ENCODE data around the gene CACNG7.

Gene CACNG7

GRCh38 chr19:53960187-53960586, 51.1 kb downstream of the CACNG7 start:
- Histone ChIP-seq H2AK5ac (ENCODE audit: low read length, severe bottlenecking) (no peak overlapping the region), H3K14ac (ENCODE audit: low read length in 2 of 2) (peak overlapping the region in 1 of 2 experiments; percentile 15), H3K4me3 (ENCODE audit: insufficient read depth in 1 of 2, low read depth in 1 of 2, low read length in 2 of 2) (no peak overlapping the region), H2BK12ac (ENCODE audit: low read length in 2 of 2) (no peak overlapping the region), H3K9me3 (ENCODE audit: control insufficient read depth, low read length) (peaks cover 3% of the 10 kb centered on the region), H4K91ac (ENCODE audit: low read length) (no peak overlapping the region), H3K4me2 (ENCODE audit: low read length, poor library complexity, severe bottlenecking) (no peak overlapping the region), H3K27me3 (ENCODE audit: control insufficient read depth in 1 of 2, insufficient read depth in 1 of 2, low read length in 2 of 2) (peaks cover 74 to 77% of the 10 kb centered on the region in 2 experiments), H2BK5ac (ENCODE audit: low read depth, low read length, poor library complexity, severe bottlenecking) (no peak overlapping the region), H3K79me1 (replicated peaks; ENCODE audit: low read length, poor library complexity, severe bottlenecking) (no peaks in the 10 kb centered on the region), H4K8ac (ENCODE audit: low read length) (no peak overlapping the region), H3K27ac (ENCODE audit: low read length, poor library complexity, severe bottlenecking) (no peak overlapping the region), H2BK15ac (ENCODE audit: low read depth, poor library complexity, severe bottlenecking) (no peak overlapping the region), H2BK120ac (ENCODE audit: low read depth, low read length) (no peak overlapping the region), H3K4ac (ENCODE audit: low read depth in 1 of 2, low read length in 2 of 2) (no peak overlapping the region), H3K36me3 (ENCODE audit: control insufficient read depth in 1 of 2, insufficient read depth in 2 of 2, low read depth in 1 of 2, low read length in 2 of 2) (no peaks in the 10 kb centered on the region), H3K4me1 (ENCODE audit: control insufficient read depth, insufficient read depth, low read depth, low read length) (peaks cover 2% of the 10 kb centered on the region), H3K18ac (ENCODE audit: low read depth in 1 of 2, low read length in 2 of 2) (no peak overlapping the region), H3K9ac (ENCODE audit: low read length) (no peak overlapping the region), H3K23ac (ENCODE audit: low read length in 2 of 2) (no peak overlapping the region), H2AFZ (ENCODE audit: low read depth, low read length) (no peak overlapping the region)
- no peak for DNase-seq
- WGBS: 10% methylated on average over 8 of the region's 10 CpGs

- no peak overlapping the region for H2BK5ac ChIP-seq (ENCODE audit: low read depth, low read length, poor library complexity, severe bottlenecking)
- no peak overlapping the region for H4K8ac ChIP-seq (ENCODE audit: low read length)
- H2BK15ac ChIP-seq (ENCODE audit: low read depth, poor library complexity, severe bottlenecking): no peak overlapping the region
- H3K23ac ChIP-seq (ENCODE audit: low read length in 2 of 2): no peak overlapping the region
- H3K27me3 ChIP-seq (ENCODE audit: control insufficient read depth in 1 of 2, insufficient read depth in 1 of 2, low read length in 2 of 2): peaks cover 78 to 80% of the 10 kb centered on the region in 2 experiments
- 7% methylated on average over 8 of the region's 8 CpGs for WGBS
- no peak overlapping the region for H2AK5ac ChIP-seq (ENCODE audit: low read length, severe bottlenecking)
- H2BK120ac ChIP-seq (ENCODE audit: low read depth, low read length): no peak overlapping the region
- H3K79me1 ChIP-seq (replicated peaks; ENCODE audit: low read length, poor library complexity, severe bottlenecking): no peaks in the 10 kb centered on the region
- H3K4me3 ChIP-seq (ENCODE audit: insufficient read depth in 1 of 2, low read depth in 1 of 2, low read length in 2 of 2): no peak overlapping the region
- H3K36me3 ChIP-seq (ENCODE audit: control insufficient read depth in 1 of 2, insufficient read depth in 2 of 2, low read depth in 1 of 2, low read length in 2 of 2): no peaks in the 10 kb centered on the region
- peaks cover 2% of the 10 kb centered on the region for H3K4me1 ChIP-seq (ENCODE audit: control insufficient read depth, insufficient read depth, low read depth, low read length)
- H2BK12ac ChIP-seq (ENCODE audit: low read length in 2 of 2): no peak overlapping the region
- no peak for DNase-seq
- H3K4ac ChIP-seq (ENCODE audit: low read depth in 1 of 2, low read length in 2 of 2): no peak overlapping the region
- no peak overlapping the region for H3K9ac ChIP-seq (ENCODE audit: low read length)
- H3K14ac ChIP-seq (ENCODE audit: low read length in 2 of 2): no peak overlapping the region
- H3K27ac ChIP-seq (ENCODE audit: low read length, poor library complexity, severe bottlenecking): no peak overlapping the region
- H2AFZ ChIP-seq (ENCODE audit: low read depth, low read length): no peak overlapping the region
- no peak overlapping the region for H3K4me2 ChIP-seq (ENCODE audit: low read length, poor library complexity, severe bottlenecking)
- peaks cover 3% of the 10 kb centered on the region for H3K9me3 ChIP-seq (ENCODE audit: control insufficient read depth, low read length)
- no peak overlapping the region for H3K18ac ChIP-seq (ENCODE audit: low read depth in 1 of 2, low read length in 2 of 2)
- H4K91ac ChIP-seq (ENCODE audit: low read length): no peak overlapping the region
Measured at GRCh38 chr19:53960886-53961285, 51.8 kb downstream of the CACNG7 start.

- Histone ChIP-seq H3K23ac (ENCODE audit: low read length in 2 of 2) (no peak overlapping the region), H4K8ac (ENCODE audit: low read length) (no peak overlapping the region), H2BK15ac (ENCODE audit: low read depth, poor library complexity, severe bottlenecking) (no peak overlapping the region), H3K4me3 (ENCODE audit: insufficient read depth in 1 of 2, low read depth in 1 of 2, low read length in 2 of 2) (no peak overlapping the region), H2BK12ac (ENCODE audit: low read length in 2 of 2) (no peak overlapping the region), H3K18ac (ENCODE audit: low read depth in 1 of 2, low read length in 2 of 2) (no peak overlapping the region), H3K4me1 (ENCODE audit: control insufficient read depth, insufficient read depth, low read depth, low read length) (peaks cover 2% of the 10 kb centered on the region), H3K4me2 (ENCODE audit: low read length, poor library complexity, severe bottlenecking) (no peak overlapping the region), H3K79me1 (replicated peaks; ENCODE audit: low read length, poor library complexity, severe bottlenecking) (no peaks in the 10 kb centered on the region), H2BK120ac (ENCODE audit: low read depth, low read length) (no peak overlapping the region), H3K9me3 (ENCODE audit: control insufficient read depth, low read length) (peaks cover 3% of the 10 kb centered on the region), H2BK5ac (ENCODE audit: low read depth, low read length, poor library complexity, severe bottlenecking) (no peak overlapping the region), H3K9ac (ENCODE audit: low read length) (no peak overlapping the region), H4K91ac (ENCODE audit: low read length) (no peak overlapping the region), H3K27me3 (ENCODE audit: control insufficient read depth in 1 of 2, insufficient read depth in 1 of 2, low read length in 2 of 2) (peaks cover 80% of the 10 kb centered on the region in 2 experiments), H2AK5ac (ENCODE audit: low read length, severe bottlenecking) (no peak overlapping the region), H3K4ac (ENCODE audit: low read depth in 1 of 2, low read length in 2 of 2) (no peak overlapping the region), H3K14ac (ENCODE audit: low read length in 2 of 2) (no peak overlapping the region), H2AFZ (ENCODE audit: low read depth, low read length) (no peak overlapping the region), H3K27ac (ENCODE audit: low read length, poor library complexity, severe bottlenecking) (no peak overlapping the region), H3K36me3 (ENCODE audit: control insufficient read depth in 1 of 2, insufficient read depth in 2 of 2, low read depth in 1 of 2, low read length in 2 of 2) (no peaks in the 10 kb centered on the region)
- DNase-seq: no peak
- WGBS: 4% methylated on average over 25 of the region's 32 CpGs
Measured at GRCh38 chr19:53961523-53962356, 52.7 kb downstream of the CACNG7 start.

GRCh38 chr19:53962887-53963431, 53.9 kb downstream of the CACNG7 start, which contains the start of gene CACNG8:
Gene CACNG8, plus strand, starts transcription at chr19:53962937.
- H3K4me2 ChIP-seq (ENCODE audit: low read length, poor library complexity, severe bottlenecking): no peak within 1 kb of the TSS
- H3K4me3 ChIP-seq (ENCODE audit: insufficient read depth in 1 of 2, low read depth in 1 of 2, low read length in 2 of 2): no peak within 1 kb of the TSS
- H2BK5ac ChIP-seq (ENCODE audit: low read depth, low read length, poor library complexity, severe bottlenecking): no peak within 1 kb of the TSS
- no peak within 1 kb of the TSS for H3K27ac ChIP-seq (ENCODE audit: low read length, poor library complexity, severe bottlenecking)
- no peak within 1 kb of the TSS for H3K9ac ChIP-seq (ENCODE audit: low read length)
- H3K9me3 ChIP-seq (ENCODE audit: control insufficient read depth, low read length): peaks cover 3% of the 10 kb centered on the region
- peaks cover 69 to 71% of the 10 kb centered on the region in 2 experiments for H3K27me3 ChIP-seq (ENCODE audit: control insufficient read depth in 1 of 2, insufficient read depth in 1 of 2, low read length in 2 of 2)
- no peak within 1 kb of the TSS for H4K91ac ChIP-seq (ENCODE audit: low read length)
- H3K36me3 ChIP-seq (ENCODE audit: control insufficient read depth in 1 of 2, insufficient read depth in 2 of 2, low read depth in 1 of 2, low read length in 2 of 2): no peaks in the 10 kb centered on the region
- no peak within 1 kb of the TSS for H3K4ac ChIP-seq (ENCODE audit: low read depth in 1 of 2, low read length in 2 of 2)
- no peak within 1 kb of the TSS for H2BK15ac ChIP-seq (ENCODE audit: low read depth, poor library complexity, severe bottlenecking)
- H2BK12ac ChIP-seq (ENCODE audit: low read length in 2 of 2): no peak within 1 kb of the TSS
- H4K8ac ChIP-seq (ENCODE audit: low read length): no peak within 1 kb of the TSS
- no peak within 1 kb of the TSS for H3K14ac ChIP-seq (ENCODE audit: low read length in 2 of 2)
- peaks cover 2% of the 10 kb centered on the region for H3K4me1 ChIP-seq (ENCODE audit: control insufficient read depth, insufficient read depth, low read depth, low read length)
- H2AK5ac ChIP-seq (ENCODE audit: low read length, severe bottlenecking): no peak within 1 kb of the TSS
- 2% methylated on average over 31 of the region's 55 CpGs for WGBS
- peak within 1 kb of the TSS in 1 of 2 experiments; percentile 35 for H3K23ac ChIP-seq (ENCODE audit: low read length in 2 of 2)
- H2BK120ac ChIP-seq (ENCODE audit: low read depth, low read length): no peak within 1 kb of the TSS
- no peak within 1 kb of the TSS for H3K18ac ChIP-seq (ENCODE audit: low read depth in 1 of 2, low read length in 2 of 2)
- H2AFZ ChIP-seq (ENCODE audit: low read depth, low read length): peak within 1 kb of the TSS; percentile 27
- H3K79me1 ChIP-seq (replicated peaks; ENCODE audit: low read length, poor library complexity, severe bottlenecking): no peaks in the 10 kb centered on the region
- no peak for DNase-seq
